Right cardiac atrium (tissue), 5 donors: ENCODE measurements around the gene ST6GALNAC6. TPM values are rescaled to one million over a fixed set of nuclear protein-coding genes. Genes with fewer than 3 reads are reported as not detected.

Experiments
- ATAC-seq, 2 donors: fragments of 200-7000 bp; cut with Tn5 transposase; one replicate each; pipeline versions ENCODE4 v1.8.0 to v1.9.1; 2020; ENCODE audit warnings: moderate library complexity in 2 of 2, mild to moderate bottlenecking in 1 of 2
- DNase-seq, 3 donors: peaks; one replicate each; pipeline ENCODE4 v3.0.0-alpha.2; 2020
- H3K27ac ChIP-seq: one replicate; pipeline ENCODE4 v1.5.1; 2013; ENCODE audit warnings: mild to moderate bottlenecking, low read length, control low read depth, moderate library complexity
- H3K27me3 ChIP-seq: one replicate; pipeline ENCODE4 v1.6.1; 2013; ENCODE audit not compliant: control insufficient read depth, insufficient read depth
- H3K4me1 ChIP-seq: one replicate; pipeline ENCODE4 v1.6.1; 2013; ENCODE audit warnings: low read length; ENCODE audit not compliant: control insufficient read depth, insufficient read depth
- H3K4me3 ChIP-seq: one replicate; pipeline ENCODE4 v1.5.1; 2013; ENCODE audit warnings: low read length, control low read depth
- H3K9me3 ChIP-seq: one replicate; pipeline ENCODE4 v1.6.1; 2013; ENCODE audit warnings: low read length; ENCODE audit not compliant: control insufficient read depth
- WGBS: extraction: QIAGEN DNeasy Blood & Tissue Kit; methylation state at CpG from one replicate; pipeline ENCODE4 v1.1.7; 2013; 5-methylcytosine and 5-hydroxymethylcytosine counted together
- intact Hi-C, 4 donors: fragments of 100-400 bp; cut with DNase I; formaldehyde crosslinking; loops; one replicate each; pipeline versions ENCODE4 v1.11.0 to v1.14.0; 2022 to 2023
- long read RNA-seq, 4 donors: library from polyadenylated mRNA; unstranded; transcript quantifications; one replicate each; pipeline ENCODE4 v2.0.0, GENCODE V29; 2020 to 2021
- polyA plus RNA-seq: library from polyadenylated mRNA; stranded (reverse); fragments of 200-250 nt; gene quantifications from one replicate; pipeline ENCODE4 v1.2.3, GENCODE V29; 2013
- total RNA-seq, 4 donors: library from RNA; stranded (reverse); fragmentation: NEBNext Ultra II Directional; extraction: Animal tissue kit (Norgen Biotek cat#: 25700); gene quantifications; one replicate each; pipeline ENCODE4 v1.2.1, GENCODE V29; 2021
- donor health status: healthy with polysubstance abuse.
- donor health status: DM: no; HTN: yes; CAD: no.
- donor health status: DM: no; HTN: no; CAD: no.
- donor health status: DM: no; HTN: yes; CAD: no; lungs with severe emphysema.
- donor health status: DM: yes; HTN: yes; CAD: no.

ST6GALNAC6 gene, protein sequence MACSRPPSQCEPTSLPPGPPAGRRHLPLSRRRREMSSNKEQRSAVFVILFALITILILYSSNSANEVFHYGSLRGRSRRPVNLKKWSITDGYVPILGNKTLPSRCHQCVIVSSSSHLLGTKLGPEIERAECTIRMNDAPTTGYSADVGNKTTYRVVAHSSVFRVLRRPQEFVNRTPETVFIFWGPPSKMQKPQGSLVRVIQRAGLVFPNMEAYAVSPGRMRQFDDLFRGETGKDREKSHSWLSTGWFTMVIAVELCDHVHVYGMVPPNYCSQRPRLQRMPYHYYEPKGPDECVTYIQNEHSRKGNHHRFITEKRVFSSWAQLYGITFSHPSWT
- 10 to 100 TPM; 60.1 to 73.7 (median 65.2) TPM for total RNA-seq
- polyA plus RNA-seq, result 55.9 TPM
- long read RNA-seq, donor 1, transcript ST6GALNAC6-212 (7 exons, 2,357 nt), result minor isoform, 8 of 235 reads
- long read RNA-seq, donor 1, transcript ST6GALNAC6-204 (6 exons, 2,406 nt), result major isoform, 122 of 235 reads
- long read RNA-seq, donor 1, transcript ST6GALNAC6-205 (7 exons, 2,460 nt), result minor isoform, 72 of 235 reads
- long read RNA-seq, donor 1, transcript ST6GALNAC6-207 (5 exons, 505 nt), result minor isoform, 6 of 235 reads
- long read RNA-seq, donor 1, partial matches to known transcripts, result 18 of 235 reads
- long read RNA-seq, donor 1, other reads (novel, unspliced or antisense), result 5 of 235 reads
- long read RNA-seq, donor 2, transcript ST6GALNAC6-205 (7 exons, 2,460 nt), result minor isoform, 30 of 104 reads
- long read RNA-seq, donor 2, transcript ST6GALNAC6-204 (6 exons, 2,406 nt), result major isoform, 50 of 104 reads
- long read RNA-seq, donor 2, partial matches to known transcripts, result 10 of 104 reads
- long read RNA-seq, donor 2, other reads (novel, unspliced or antisense), result 7 of 104 reads
- long read RNA-seq, donor 3, transcript ST6GALNAC6-212 (7 exons, 2,357 nt), result minor isoform, 5 of 147 reads
- long read RNA-seq, donor 3, transcript ST6GALNAC6-205 (7 exons, 2,460 nt), result minor isoform, 35 of 147 reads
- long read RNA-seq, donor 3, transcript ST6GALNAC6-204 (6 exons, 2,406 nt), result major isoform, 50 of 147 reads
- long read RNA-seq, donor 3, partial matches to known transcripts, result 35 of 147 reads
- long read RNA-seq, donor 3, other reads (novel, unspliced or antisense), result 14 of 147 reads
- long read RNA-seq, donor 4, transcript ST6GALNAC6-205 (7 exons, 2,460 nt), result minor isoform, 30 of 112 reads
- long read RNA-seq, donor 4, transcript ST6GALNAC6-212 (7 exons, 2,357 nt), result minor isoform, 5 of 112 reads
- long read RNA-seq, donor 4, transcript ST6GALNAC6-204 (6 exons, 2,406 nt), result major isoform, 51 of 112 reads
- long read RNA-seq, donor 4, partial matches to known transcripts, result 9 of 112 reads
- long read RNA-seq, donor 4, other reads (novel, unspliced or antisense), result 14 of 112 reads

DNA sequence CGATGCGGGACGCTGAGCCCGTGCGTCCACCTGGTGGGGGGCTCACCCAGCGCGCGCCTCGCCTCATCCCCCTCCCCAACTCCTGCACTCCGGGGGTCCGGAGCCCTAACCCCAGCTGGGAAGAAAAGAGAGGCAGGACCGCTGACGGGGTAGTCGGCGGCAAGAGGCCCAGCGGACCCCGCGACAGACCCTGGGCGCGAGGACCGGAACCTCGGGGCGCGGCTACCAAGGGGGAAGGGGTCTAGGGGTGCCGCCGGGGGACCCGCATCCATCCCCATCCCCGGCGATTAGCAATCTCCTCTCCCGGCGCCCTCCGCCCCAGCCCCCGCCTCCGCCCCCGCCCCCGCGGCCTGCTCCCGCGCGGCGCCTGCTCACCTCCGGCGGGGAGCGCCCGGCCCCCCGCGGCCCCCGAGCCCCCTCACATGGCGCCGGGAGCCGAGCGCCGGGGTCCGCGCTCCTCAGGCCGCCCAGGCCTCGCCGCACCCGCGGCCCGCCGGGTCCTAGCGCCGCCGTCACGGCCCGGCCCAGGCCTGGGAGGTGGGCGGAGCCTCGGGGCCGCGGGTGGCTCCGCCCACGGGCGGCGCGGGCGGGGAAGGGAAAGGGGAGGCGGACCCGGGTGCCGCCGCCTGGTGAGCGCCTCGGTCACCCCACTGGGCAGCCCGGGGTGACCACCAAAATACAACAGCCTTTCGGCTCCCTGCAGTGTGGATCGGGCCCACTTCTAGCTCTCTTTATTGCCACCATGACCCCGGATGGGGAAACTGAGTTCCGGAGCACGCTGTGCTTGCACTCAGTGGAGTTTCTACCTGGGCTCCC, at the start of gene ST6GALNAC6:
ST6GALNAC6 (minus strand) TSS at position 476 of the 816 bp plus-strand sequence. CDS start 1,622 bp downstream, outside the sequence.
- ATAC-seq (peak; percentile 72 to 83), DNase-seq (peak; percentile 81 to 93 (median 93))
- Histone ChIP-seq H3K27ac (peak within 1 kb of the TSS; percentile 91), H3K9me3 (no peaks in the 10 kb centered on the region), H3K4me1 (peaks cover 20% of the 10 kb centered on the region), H3K4me3 (peak within 1 kb of the TSS; percentile 76), H3K27me3 (no peaks in the 10 kb centered on the region)
- intact Hi-C loops, result no loop called here
- WGBS, result under 1% methylated on average over 85 of the region's 89 CpGs

DNA sequence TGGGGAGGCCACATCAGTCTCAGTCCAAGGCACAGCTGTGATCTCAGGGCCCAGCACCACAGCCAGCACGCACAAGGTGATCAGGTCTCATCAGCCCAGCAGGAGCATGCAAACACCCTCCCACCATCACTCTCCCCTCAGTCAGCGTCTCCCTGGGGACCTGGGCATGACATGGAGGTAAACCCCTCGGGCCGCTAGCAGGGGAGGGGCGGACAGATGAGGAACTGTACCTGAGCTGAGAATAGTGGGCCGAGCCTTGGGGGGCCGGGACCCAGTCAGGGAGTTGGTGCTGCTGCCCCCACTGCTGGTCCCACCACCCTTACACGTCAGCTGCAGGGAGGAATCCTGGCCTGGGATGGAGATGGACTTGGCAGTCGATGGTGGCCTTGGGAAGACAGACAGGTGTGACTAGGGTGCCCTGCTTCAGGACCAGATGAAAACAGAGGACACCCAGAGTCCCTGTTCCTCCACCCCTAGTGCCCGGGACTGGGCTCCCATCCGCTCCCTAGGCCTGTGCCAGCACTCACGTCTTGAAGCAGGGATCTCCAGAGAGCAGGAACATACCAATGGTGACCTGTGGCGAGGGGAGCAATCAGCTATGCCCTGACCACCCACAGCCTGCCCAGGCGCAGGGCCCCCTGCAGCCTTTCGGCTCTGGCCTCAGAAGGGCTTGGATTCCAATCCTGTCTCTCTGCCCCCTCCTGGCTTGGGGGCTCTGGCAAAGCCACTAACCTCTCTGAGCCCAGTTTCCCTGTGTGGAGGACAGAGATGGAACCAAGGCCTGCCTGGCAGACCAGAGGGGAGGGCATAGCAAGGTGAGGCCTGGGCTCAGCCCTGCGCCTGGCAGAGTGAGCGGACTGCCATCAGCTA, 48.7 kb upstream of the ST6GALNAC6 start:
- Histone ChIP-seq H3K27me3 (no peaks in the 10 kb centered on the region), H3K27ac (no peak overlapping the region), H3K9me3 (no peaks in the 10 kb centered on the region), H3K4me1 (peaks cover 8% of the 10 kb centered on the region), H3K4me3 (no peak overlapping the region)
- no peak for ATAC-seq
- WGBS, result 81% methylated on average over 17 of the region's 17 CpGs
- peak in 2 of 3 donors; percentile 7 to 34 for DNase-seq
- intact Hi-C loops, result loop anchor here in 2 of 4 donors (10.0 kb wide), 1 partner anchor 167 kb away; no protein-coding TSS in a partner anchor

DNA sequence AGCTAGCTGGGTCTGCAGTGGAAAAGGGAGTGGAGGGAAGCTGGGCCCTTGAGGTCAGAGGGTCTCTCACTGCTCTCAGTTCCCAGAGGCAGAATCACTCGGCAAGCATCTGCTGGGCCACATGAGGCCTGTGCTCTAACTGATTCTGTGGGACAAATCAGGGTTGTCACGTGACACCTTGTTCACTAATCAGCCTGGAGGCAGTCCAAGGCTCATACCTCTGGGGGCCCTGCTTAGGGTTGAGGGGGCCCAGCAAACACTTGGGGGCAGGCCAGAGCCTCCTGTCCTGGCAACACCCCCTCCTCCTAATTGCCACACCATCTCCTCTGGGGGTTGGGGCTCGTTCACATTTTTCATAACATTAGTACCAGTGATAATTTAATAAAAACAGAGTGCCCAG, 47.3 kb upstream of the ST6GALNAC6 start:
- Histone ChIP-seq H3K27ac (peak overlapping the region; percentile 38), H3K27me3 (no peaks in the 10 kb centered on the region), H3K9me3 (no peaks in the 10 kb centered on the region), H3K4me3 (no peak overlapping the region), H3K4me1 (peaks cover 8% of the 10 kb centered on the region)
- ATAC-seq, result no peak
- 33% methylated on average over 3 of the region's 3 CpGs for WGBS
- DNase-seq, result peak in 2 of 3 donors; percentile 28 to 52
- intact Hi-C loops, result loop anchor here in 2 of 4 donors (10.0 kb wide), 1 partner anchor 168 kb away; no protein-coding TSS in a partner anchor

DNA sequence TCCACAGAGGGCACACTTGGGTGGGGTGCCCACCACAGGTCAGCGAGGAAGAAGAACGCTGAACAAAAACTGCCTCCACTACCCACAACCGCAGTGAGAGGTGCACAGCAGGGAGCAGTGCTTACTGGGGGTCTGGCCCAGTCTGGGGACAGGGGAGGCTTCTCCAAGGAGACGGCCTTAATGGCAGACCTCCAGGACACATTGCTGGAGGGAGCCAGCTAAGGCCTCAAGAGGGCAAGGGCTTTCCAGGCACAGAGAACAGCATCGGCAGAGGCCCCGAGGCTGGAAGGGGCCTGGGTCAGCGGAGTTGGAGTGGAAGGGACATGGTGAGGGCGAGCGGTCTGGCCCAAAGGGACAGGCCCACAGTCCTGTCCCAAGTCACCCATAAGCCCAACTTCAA, 46.5 kb upstream of the ST6GALNAC6 start:
- H3K4me1 ChIP-seq, result peaks cover 6% of the 10 kb centered on the region
- intact Hi-C loops, result loop anchor here in 2 of 4 donors (10.0 kb wide), 1 partner anchor 169 kb away; no protein-coding TSS in a partner anchor
- H3K27me3 ChIP-seq, result no peaks in the 10 kb centered on the region
- ATAC-seq, result no peak
- H3K9me3 ChIP-seq, result no peaks in the 10 kb centered on the region
- H3K27ac ChIP-seq, result no peak overlapping the region
- no peak overlapping the region for H3K4me3 ChIP-seq
- 74% methylated on average over 9 of the region's 9 CpGs for WGBS
- peak; percentile 7 to 53 (median 29) for DNase-seq

DNA sequence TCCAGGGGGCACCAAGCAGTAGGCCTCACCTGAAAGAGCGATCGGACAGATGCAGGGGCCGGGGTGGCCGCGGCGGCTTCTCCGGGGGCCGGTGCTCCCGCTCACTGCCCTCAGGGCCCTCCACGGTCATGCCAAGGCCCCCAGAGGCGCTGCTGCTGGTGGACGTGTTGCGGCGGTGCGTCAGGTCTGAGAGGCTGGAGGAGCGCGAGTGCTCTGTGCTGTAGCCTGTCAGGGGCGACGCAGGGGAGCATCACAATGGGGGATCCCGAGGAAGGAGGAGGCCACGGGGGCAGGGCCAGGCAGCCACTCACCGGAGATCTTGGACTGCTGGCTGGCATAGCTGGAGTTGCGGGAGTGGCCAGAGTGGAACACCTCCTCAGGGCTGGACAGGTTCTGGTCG, 45.9 kb upstream of the ST6GALNAC6 start:
- Histone ChIP-seq H3K27ac (no peak overlapping the region), H3K9me3 (no peaks in the 10 kb centered on the region), H3K4me1 (peaks cover under 1% of the 10 kb centered on the region), H3K27me3 (no peaks in the 10 kb centered on the region), H3K4me3 (no peak overlapping the region)
- DNase-seq (peak in 2 of 3 donors; percentile 11 to 59), ATAC-seq (no peak)
- intact Hi-C loops, result loop anchor here in 2 of 4 donors (10.0 kb wide), 1 partner anchor 169 kb away; no protein-coding TSS in a partner anchor
- 90% methylated on average over 24 of the region's 24 CpGs for WGBS

DNA sequence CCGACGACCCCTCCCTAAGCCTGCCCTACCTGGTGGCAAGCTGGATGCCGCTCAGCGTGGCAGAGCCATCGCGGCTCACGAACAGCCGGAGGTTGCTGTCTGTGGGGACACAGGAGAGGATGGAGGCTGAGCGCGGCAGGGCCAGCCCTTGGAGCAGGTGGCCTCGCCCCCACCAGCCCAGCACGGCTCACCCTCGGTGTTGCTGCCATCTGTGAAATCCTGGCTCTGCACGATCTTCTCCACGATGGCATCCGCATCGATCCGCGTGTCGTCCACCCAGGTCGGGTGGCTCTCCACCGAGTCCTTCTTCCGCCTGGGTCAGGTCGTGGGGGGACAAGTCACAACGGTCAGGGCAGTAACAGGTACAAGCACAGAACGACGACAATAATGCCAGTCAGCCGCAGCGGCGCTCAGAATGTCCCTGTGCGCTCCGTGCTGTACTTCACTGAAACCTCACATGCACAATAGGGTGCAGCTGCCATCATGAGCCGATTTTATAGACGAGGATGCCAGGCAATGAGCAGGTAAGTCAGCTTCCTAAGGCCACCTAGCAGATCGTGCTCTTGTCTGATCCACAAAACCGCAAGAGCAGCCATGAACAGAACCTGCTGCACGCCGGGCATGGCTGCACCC, 45.3 kb upstream of the ST6GALNAC6 start:
- H3K27ac ChIP-seq, result no peak overlapping the region
- DNase-seq, result peak; percentile 12 to 66 (median 46)
- no peak overlapping the region for H3K4me3 ChIP-seq
- 94% methylated on average over 38 of the region's 38 CpGs for WGBS
- ATAC-seq, result no peak
- no peaks in the 10 kb centered on the region for H3K4me1 ChIP-seq
- H3K27me3 ChIP-seq, result no peaks in the 10 kb centered on the region
- H3K9me3 ChIP-seq, result no peaks in the 10 kb centered on the region
- intact Hi-C loops, result loop anchor here (5.0 to 10.0 kb wide), 4 partner anchors 38 to 173 kb away; partner anchors contain the start of gene EEIG1 (in 1 of the 4)

DNA sequence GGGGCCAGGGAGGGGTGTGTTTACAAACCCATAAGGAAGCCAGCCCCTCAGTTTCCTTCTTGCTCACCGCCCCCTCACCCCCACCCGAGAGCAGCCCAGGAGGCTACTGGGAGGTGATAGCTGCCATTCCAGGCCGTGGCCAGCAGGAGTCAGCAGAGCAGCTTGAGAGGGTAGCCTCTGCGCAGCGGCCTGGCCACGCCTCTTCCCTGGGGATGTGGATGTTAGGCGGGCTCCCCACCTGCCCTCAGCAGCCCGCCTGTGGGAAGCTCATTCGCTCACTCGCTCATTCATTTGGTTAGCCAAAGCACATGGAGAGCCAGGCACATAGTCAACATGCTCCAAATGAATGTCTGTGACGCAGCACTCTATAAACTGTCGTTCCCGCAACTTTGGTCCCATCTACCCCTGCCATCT, 44.3 kb upstream of the ST6GALNAC6 start:
- Histone ChIP-seq H3K27ac (no peak overlapping the region), H3K4me3 (no peak overlapping the region), H3K27me3 (no peaks in the 10 kb centered on the region), H3K4me1 (no peaks in the 10 kb centered on the region), H3K9me3 (no peaks in the 10 kb centered on the region)
- ATAC-seq (peak; percentile 73 to 78), DNase-seq (peak; percentile 87 to 94 (median 94))
- WGBS, result 33% methylated on average over 13 of the region's 13 CpGs
- intact Hi-C loops, result loop anchor here (2.0 to 10.0 kb wide), 6 partner anchors 39 to 174 kb away; partner anchors contain the start of gene EEIG1 (in 1 of the 4)

DNA sequence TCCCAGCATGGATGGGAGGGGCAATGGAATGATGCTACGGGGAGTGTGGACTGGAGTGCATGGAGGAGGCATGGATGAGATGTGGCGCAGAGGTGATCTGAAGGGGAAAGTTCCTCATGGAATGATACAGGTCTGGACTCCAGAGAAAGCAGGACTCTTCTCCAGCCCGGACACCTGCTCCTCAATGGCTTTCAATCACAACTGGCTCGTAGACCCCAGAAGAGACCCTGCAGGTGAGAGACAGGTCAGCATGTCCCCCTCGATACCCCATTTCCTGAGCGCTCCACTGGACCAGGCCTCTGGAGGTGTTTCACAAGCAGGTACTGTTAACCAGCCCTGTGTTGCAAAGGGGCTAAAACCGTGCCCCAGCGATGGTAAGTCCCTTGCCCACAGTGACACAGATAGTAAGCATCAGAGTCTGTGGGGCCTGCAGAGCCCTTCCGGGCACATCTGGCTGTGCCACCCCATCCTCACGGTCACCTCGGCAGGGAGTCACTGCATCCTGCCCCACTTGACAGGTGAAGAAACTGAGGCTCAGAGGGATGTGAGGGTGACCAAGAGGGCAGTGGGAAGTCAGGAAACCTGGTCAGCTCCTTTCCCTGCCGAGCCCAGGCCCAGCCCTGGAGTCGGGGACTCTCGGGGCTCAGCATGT, 43.7 kb upstream of the ST6GALNAC6 start:
- H3K9me3 ChIP-seq, result no peaks in the 10 kb centered on the region
- no peak overlapping the region for H3K4me3 ChIP-seq
- H3K27me3 ChIP-seq, result no peaks in the 10 kb centered on the region
- intact Hi-C loops, result loop anchor here (2.0 to 10.0 kb wide), 6 partner anchors 39 to 174 kb away; partner anchors contain the start of gene EEIG1 (in 1 of the 4)
- H3K4me1 ChIP-seq, result peaks cover 3% of the 10 kb centered on the region
- ATAC-seq, result no peak
- WGBS, result 77% methylated on average over 14 of the region's 14 CpGs
- peak in 2 of 3 donors; percentile 11 to 43 for DNase-seq
- no peak overlapping the region for H3K27ac ChIP-seq
